ENCODE measurements around the gene CAMK2B. TPM values are rescaled to one million over a fixed set of nuclear protein-coding genes. Genes with fewer than 3 reads are reported as not detected.

The CAMK2B gene
- total RNA-seq, 1 experiment from 2014 or later = 0.13 TPM

DNA sequence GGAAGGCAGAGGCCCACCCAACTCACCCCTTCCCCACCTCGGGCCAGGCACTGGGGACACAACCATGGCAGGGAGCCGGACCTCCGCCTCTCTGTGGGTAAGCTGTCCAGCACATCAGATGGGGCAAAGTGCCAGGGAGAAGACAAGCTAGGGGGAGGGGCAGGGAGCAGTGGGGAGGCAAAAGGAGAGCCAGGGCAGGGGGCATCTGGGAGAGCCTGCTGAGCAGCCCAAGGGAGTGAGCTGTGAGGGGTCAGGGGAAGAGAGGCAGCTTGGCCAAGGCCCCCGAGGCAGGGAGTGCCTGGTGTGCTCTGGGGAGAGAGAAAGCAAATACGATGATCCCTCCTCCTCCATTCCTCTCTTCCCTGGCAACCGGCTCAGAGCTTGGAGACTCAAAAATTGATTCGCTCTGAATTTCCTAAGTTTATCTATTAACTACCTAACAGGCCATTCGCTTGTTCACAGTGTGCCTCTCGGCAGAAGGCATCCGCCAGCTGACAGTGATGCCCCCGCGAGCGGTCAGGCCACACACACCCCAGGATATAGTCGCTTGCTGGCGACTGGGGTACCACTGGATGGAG, 4.5 kb downstream of the CAMK2B start:
- H3K4me3 ChIP-seq (ENCODE audit: low read depth, low read length, poor library complexity, severe bottlenecking) = no peak overlapping the region
- H3K36me3 ChIP-seq (ENCODE audit: insufficient read depth, low read length, poor library complexity, severe bottlenecking) = no peaks in the 10 kb centered on the region
- BruUV-seq (replicated peaks) = no TSS peak
- intact Hi-C loops (cut with micrococcal nuclease; ENCODE audit: unreplicated experiment) = no loop called here
- TF ChIP-seq EZH2 (IDR thresholded peaks at IDR 0.05; ENCODE audit: borderline replicate concordance, low read depth, low read length, poor library complexity, severe bottlenecking) = no peak
- TF ChIP-seq, protein P1, sequence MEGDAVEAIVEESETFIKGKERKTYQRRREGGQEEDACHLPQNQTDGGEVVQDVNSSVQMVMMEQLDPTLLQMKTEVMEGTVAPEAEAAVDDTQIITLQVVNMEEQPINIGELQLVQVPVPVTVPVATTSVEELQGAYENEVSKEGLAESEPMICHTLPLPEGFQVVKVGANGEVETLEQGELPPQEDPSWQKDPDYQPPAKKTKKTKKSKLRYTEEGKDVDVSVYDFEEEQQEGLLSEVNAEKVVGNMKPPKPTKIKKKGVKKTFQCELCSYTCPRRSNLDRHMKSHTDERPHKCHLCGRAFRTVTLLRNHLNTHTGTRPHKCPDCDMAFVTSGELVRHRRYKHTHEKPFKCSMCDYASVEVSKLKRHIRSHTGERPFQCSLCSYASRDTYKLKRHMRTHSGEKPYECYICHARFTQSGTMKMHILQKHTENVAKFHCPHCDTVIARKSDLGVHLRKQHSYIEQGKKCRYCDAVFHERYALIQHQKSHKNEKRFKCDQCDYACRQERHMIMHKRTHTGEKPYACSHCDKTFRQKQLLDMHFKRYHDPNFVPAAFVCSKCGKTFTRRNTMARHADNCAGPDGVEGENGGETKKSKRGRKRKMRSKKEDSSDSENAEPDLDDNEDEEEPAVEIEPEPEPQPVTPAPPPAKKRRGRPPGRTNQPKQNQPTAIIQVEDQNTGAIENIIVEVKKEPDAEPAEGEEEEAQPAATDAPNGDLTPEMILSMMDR (conservative IDR thresholded peaks at IDR 0.05; ENCODE audit: low read depth, low read length) = no peak
- H3K27me3 ChIP-seq (replicated peaks; ENCODE audit: insufficient read depth, low read depth, low read length, poor library complexity) = peaks cover 26% of the 10 kb centered on the region
- no peaks in the 10 kb centered on the region for H3K9me3 ChIP-seq (ENCODE audit: low read depth, low read length, poor library complexity, severe bottlenecking)
- CTCF ChIA-PET = no interaction called here
- DNase-seq (ENCODE audit: low spot score) = no peak
- H3K27ac ChIP-seq (ENCODE audit: low read depth, low read length, poor library complexity, severe bottlenecking) = no peak overlapping the region
- POLR2A ChIA-PET (ENCODE audit: low non-redundant PET) = no interaction called here
- H3K4me1 ChIP-seq (ENCODE audit: insufficient read depth, low read length, poor library complexity, severe bottlenecking) = no peaks in the 10 kb centered on the region

DNA sequence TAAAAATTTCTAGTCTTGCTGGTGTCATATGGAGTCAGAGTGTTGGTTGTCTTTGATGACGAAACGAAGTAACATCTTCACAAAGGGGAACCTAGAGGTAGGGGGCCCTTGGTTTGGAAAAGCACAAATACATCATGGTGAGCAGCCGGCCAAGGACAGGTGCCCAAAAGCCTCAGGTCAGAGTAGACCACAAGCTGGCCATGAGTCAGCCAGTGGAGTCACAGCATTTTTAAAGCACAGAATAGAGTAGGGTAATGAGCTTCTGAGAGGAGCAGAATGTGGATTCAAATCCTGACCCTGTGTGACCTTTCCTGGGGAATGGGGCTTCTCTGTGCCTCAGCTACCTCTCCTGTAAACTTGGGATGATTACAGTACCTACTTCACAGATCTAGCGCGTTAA, 5.3 kb downstream of the CAMK2B start:
- TF ChIP-seq EZH2 (IDR thresholded peaks at IDR 0.05; ENCODE audit: borderline replicate concordance, low read depth, low read length, poor library complexity, severe bottlenecking) = no peak
- TF ChIP-seq, protein P1 (conservative IDR thresholded peaks at IDR 0.05; ENCODE audit: low read depth, low read length) = no peak
- POLR2A ChIA-PET (ENCODE audit: low non-redundant PET) = no interaction called here

DNA sequence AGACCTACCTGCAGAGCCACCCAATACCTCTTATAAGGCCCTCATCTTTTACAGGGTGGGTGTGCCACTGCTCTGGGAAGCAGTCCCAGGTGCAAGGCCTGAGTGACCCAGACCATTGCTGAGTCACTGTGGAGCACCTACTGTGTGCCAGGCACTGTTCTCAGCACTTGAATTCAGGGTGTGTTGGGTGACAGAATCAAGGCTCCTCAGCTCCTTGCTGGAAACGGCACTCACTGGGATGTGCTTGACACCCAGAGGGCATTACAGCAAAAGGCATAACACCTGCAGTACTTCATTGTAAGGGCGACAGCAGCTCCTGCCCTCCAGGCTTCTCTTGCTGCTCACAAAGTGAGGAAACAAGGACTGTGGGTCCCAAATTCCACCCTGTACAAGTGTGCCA, 7.1 kb downstream of the CAMK2B start:
- H3K4me3 ChIP-seq (ENCODE audit: low read depth, low read length, poor library complexity, severe bottlenecking) = no peak overlapping the region
- ChIA-PET CTCF (no interaction called here), POLR2A (ENCODE audit: low non-redundant PET) (no interaction called here)

More for the DNA sequence above, 5.3 kb downstream of the CAMK2B start:
- H3K9me3 ChIP-seq (ENCODE audit: low read depth, low read length, poor library complexity, severe bottlenecking) = peaks cover 4% of the 10 kb centered on the region
- CTCF ChIA-PET = no interaction called here
- H3K27me3 ChIP-seq (replicated peaks; ENCODE audit: insufficient read depth, low read depth, low read length, poor library complexity) = peaks cover 30% of the 10 kb centered on the region
- intact Hi-C loops (cut with micrococcal nuclease; ENCODE audit: unreplicated experiment) = no loop called here
- no peak overlapping the region for H3K27ac ChIP-seq (ENCODE audit: low read depth, low read length, poor library complexity, severe bottlenecking)
- H3K4me3 ChIP-seq (ENCODE audit: low read depth, low read length, poor library complexity, severe bottlenecking) = no peak overlapping the region
- no peaks in the 10 kb centered on the region for H3K36me3 ChIP-seq (ENCODE audit: insufficient read depth, low read length, poor library complexity, severe bottlenecking)
- BruUV-seq (replicated peaks) = no TSS peak
- no peaks in the 10 kb centered on the region for H3K4me1 ChIP-seq (ENCODE audit: insufficient read depth, low read length, poor library complexity, severe bottlenecking)
- no peak for DNase-seq (ENCODE audit: low spot score)

More for the DNA sequence above, 7.1 kb downstream of the CAMK2B start:
- Histone ChIP-seq H3K27ac (ENCODE audit: low read depth, low read length, poor library complexity, severe bottlenecking) (no peak overlapping the region), H3K36me3 (ENCODE audit: insufficient read depth, low read length, poor library complexity, severe bottlenecking) (no peaks in the 10 kb centered on the region), H3K4me1 (ENCODE audit: insufficient read depth, low read length, poor library complexity, severe bottlenecking) (no peaks in the 10 kb centered on the region), H3K27me3 (replicated peaks; ENCODE audit: insufficient read depth, low read depth, low read length, poor library complexity) (peaks cover 17% of the 10 kb centered on the region), H3K9me3 (ENCODE audit: low read depth, low read length, poor library complexity, severe bottlenecking) (peaks cover 4% of the 10 kb centered on the region)
- intact Hi-C loops (cut with micrococcal nuclease; ENCODE audit: unreplicated experiment) = no loop called here
- no TSS peak for BruUV-seq (replicated peaks)
- TF ChIP-seq, protein P1 (conservative IDR thresholded peaks at IDR 0.05; ENCODE audit: low read depth, low read length) = no peak
- no peak for DNase-seq (ENCODE audit: low spot score)
